Measurements from ENCODE around the gene ABHD17C.
"Not testable (repeated sequence)": the region's sequence is repeated elsewhere in the genome, so short reads cannot be mapped to it uniquely, and the experiment has no call there.

The ABHD17C gene

GRCh38 chr15:80730926-80731325 lies 35.8 kb downstream of the ABHD17C start:
- DNase-seq (ENCODE audit: low spot score) = no peak

- no peak for DNase-seq (ENCODE audit: low spot score)
Observed at GRCh38 chr15:80732167-80732566, 37.1 kb downstream of the ABHD17C start.

GRCh38 chr15:80732818-80733217 lies 37.7 kb downstream of the ABHD17C start:
- no peak for DNase-seq (ENCODE audit: low spot score)

- peak; percentile 11 for DNase-seq (ENCODE audit: low spot score)
Observed at GRCh38 chr15:80733460-80733859, 38.4 kb downstream of the ABHD17C start.

GRCh38 chr15:80735344-80735743 lies 40.2 kb downstream of the ABHD17C start:
- no peak for DNase-seq (ENCODE audit: low spot score)

GRCh38 chr15:80736560-80736959 lies 41.5 kb downstream of the ABHD17C start:
- DNase-seq (ENCODE audit: low spot score) = no peak

- DNase-seq (ENCODE audit: low spot score) = no peak
Observed at GRCh38 chr15:80739919-80740318, 44.8 kb downstream of the ABHD17C start.

GRCh38 chr15:80742081-80742480 lies 47.0 kb downstream of the ABHD17C start:
- no peak for DNase-seq (ENCODE audit: low spot score)

GRCh38 chr15:80743189-80743833 lies 48.2 kb downstream of the ABHD17C start:
- no peak for DNase-seq (ENCODE audit: low spot score)

GRCh38 chr15:80744415-80744814 lies 49.3 kb downstream of the ABHD17C start:
- DNase-seq (ENCODE audit: low spot score) = no peak

GRCh38 chr15:80744826-80745225 lies 49.7 kb downstream of the ABHD17C start:
- DNase-seq (ENCODE audit: low spot score) = peak; percentile 66

- no peak for DNase-seq (ENCODE audit: low spot score)
Observed at GRCh38 chr15:80745888-80746287, 50.8 kb downstream of the ABHD17C start.

- DNase-seq (ENCODE audit: low spot score) = no peak
Observed at GRCh38 chr15:80747317-80748053, 52.4 kb downstream of the ABHD17C start.

- no peak for DNase-seq (ENCODE audit: low spot score)
Observed at GRCh38 chr15:80749589-80749988, 54.5 kb downstream of the ABHD17C start.

- no peak for DNase-seq (ENCODE audit: low spot score)
Observed at GRCh38 chr15:80750575-80750974, 55.5 kb downstream of the ABHD17C start.

- no peak for DNase-seq (ENCODE audit: low spot score)
Observed at GRCh38 chr15:80752204-80752603, 57.1 kb downstream of the ABHD17C start.

GRCh38 chr15:80753161-80753560 lies 58.1 kb downstream of the ABHD17C start:
- DNase-seq (ENCODE audit: low spot score) = no peak

GRCh38 chr15:80754014-80754413 lies 58.9 kb downstream of the ABHD17C start:
- DNase-seq (ENCODE audit: low spot score) = no peak

- DNase-seq (ENCODE audit: low spot score) = no peak
Observed at GRCh38 chr15:80755885-80756284, 60.8 kb downstream of the ABHD17C start.

- DNase-seq (ENCODE audit: low spot score) = no peak
Observed at GRCh38 chr15:80758130-80758745, 63.1 kb downstream of the ABHD17C start.

GRCh38 chr15:80760960-80761359 lies 65.8 kb downstream of the ABHD17C start:
- no peak for DNase-seq (ENCODE audit: low spot score)

- no peak for DNase-seq (ENCODE audit: low spot score)
Observed at GRCh38 chr15:80761754-80762153, 66.6 kb downstream of the ABHD17C start.

- not testable (repeated sequence) for DNase-seq (ENCODE audit: low spot score)
Observed at GRCh38 chr15:80763235-80763634, 68.1 kb downstream of the ABHD17C start.

Data from AG08395 (cell line).